Upper lobe of left lung (tissue), 4 donors: Measurements from ENCODE around the gene MMP14.
"Not testable (repeated sequence)": the region's sequence is repeated elsewhere in the genome, so short reads cannot be mapped to it uniquely, and the experiment has no call there.

Experiments
- POLR2A ChIP-seq, 4 donors: fragments of 450-650 bp; IDR thresholded peaks; one replicate each; pipeline ENCODE4 v1.5.1; 2016 to 2017; ENCODE audit warnings: antibody characterized with exemption in 4 of 4, mild to moderate bottlenecking in 2 of 4
- TF ChIP-seq, protein P1 (sequence below), 6 experiments: fragments of 450-650 bp in 4 of 6; fragments of 200-600 bp in 2 of 6; sonication (generic) in 2 of 6; IDR thresholded peaks; one replicate each; pipeline ENCODE4 v1.5.1; 2016 to 2019; ENCODE audit warnings: antibody characterized with exemption in 6 of 6

DNA sequence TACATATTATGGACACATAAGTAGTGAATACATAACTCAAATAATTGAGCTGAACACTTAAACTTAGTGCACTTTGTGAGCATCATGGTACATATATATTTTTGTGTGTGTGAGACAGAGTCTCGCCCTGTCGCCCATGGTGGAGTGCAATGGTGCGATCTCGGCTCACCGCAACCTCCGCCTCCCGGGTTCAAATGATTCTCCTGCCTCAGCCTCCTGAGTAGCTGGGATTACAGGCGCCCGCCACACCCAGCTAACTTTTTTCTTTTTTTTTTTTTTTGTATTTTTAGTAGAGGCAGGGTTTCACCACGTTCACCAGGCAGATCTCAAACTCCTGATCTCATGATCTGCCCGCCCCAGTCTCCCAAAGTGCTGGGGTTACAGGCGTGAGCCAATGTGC is 15.8 kb downstream of the MMP14 start:
- TF ChIP-seq, protein P1, sequence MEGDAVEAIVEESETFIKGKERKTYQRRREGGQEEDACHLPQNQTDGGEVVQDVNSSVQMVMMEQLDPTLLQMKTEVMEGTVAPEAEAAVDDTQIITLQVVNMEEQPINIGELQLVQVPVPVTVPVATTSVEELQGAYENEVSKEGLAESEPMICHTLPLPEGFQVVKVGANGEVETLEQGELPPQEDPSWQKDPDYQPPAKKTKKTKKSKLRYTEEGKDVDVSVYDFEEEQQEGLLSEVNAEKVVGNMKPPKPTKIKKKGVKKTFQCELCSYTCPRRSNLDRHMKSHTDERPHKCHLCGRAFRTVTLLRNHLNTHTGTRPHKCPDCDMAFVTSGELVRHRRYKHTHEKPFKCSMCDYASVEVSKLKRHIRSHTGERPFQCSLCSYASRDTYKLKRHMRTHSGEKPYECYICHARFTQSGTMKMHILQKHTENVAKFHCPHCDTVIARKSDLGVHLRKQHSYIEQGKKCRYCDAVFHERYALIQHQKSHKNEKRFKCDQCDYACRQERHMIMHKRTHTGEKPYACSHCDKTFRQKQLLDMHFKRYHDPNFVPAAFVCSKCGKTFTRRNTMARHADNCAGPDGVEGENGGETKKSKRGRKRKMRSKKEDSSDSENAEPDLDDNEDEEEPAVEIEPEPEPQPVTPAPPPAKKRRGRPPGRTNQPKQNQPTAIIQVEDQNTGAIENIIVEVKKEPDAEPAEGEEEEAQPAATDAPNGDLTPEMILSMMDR (IDR thresholded peaks at IDR 0.05), result not testable (repeated sequence)
- not testable (repeated sequence) for TF ChIP-seq POLR2A (IDR thresholded peaks at IDR 0.05)
